ENCODE data around the gene DCXR.

DNA sequence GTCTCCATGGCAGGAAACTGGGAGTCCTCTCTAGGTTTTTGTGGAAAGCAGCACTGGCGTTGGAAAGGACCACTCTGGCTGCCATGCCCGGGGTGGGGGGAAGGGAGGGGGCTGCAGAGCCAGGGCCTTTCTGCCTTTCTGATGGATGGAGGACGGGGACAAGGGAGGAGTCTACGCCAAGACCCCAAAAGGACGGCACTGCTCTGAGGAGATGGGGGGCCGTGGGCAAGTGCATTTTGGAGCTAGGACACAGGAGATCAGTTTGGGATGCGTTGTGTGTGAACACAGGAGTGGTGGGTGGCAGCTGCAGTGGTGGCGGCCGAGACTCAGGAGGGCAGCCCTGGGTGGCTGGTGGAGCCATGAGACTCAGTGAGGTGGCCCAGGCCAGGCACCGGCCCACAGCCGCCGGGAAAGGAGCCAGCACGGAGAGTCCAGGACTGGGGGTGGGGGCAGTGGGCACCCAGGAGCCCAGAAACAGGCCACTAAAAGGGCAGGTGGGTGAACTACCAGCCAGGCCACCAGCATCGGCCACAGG lies 16.9 kb downstream of the DCXR start:
- TF ChIP-seq, protein P1, sequence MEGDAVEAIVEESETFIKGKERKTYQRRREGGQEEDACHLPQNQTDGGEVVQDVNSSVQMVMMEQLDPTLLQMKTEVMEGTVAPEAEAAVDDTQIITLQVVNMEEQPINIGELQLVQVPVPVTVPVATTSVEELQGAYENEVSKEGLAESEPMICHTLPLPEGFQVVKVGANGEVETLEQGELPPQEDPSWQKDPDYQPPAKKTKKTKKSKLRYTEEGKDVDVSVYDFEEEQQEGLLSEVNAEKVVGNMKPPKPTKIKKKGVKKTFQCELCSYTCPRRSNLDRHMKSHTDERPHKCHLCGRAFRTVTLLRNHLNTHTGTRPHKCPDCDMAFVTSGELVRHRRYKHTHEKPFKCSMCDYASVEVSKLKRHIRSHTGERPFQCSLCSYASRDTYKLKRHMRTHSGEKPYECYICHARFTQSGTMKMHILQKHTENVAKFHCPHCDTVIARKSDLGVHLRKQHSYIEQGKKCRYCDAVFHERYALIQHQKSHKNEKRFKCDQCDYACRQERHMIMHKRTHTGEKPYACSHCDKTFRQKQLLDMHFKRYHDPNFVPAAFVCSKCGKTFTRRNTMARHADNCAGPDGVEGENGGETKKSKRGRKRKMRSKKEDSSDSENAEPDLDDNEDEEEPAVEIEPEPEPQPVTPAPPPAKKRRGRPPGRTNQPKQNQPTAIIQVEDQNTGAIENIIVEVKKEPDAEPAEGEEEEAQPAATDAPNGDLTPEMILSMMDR (IDR thresholded peaks at IDR 0.05; ENCODE audit: low read length), result no peak
- no peak for TF ChIP-seq EZH2 (IDR thresholded peaks at IDR 0.05; ENCODE audit: borderline replicate concordance, low read length)

Measured in OCI-LY1 (cell line).